HepG2 (cell line): Measurements from ENCODE around the gene FAF1. TPM values are rescaled to one million over a fixed set of nuclear protein-coding genes. Genes with fewer than 3 reads are reported as not detected.

ENCODE experiments used
- ATAC-seq: fragments of 200-7000 bp; cut with Tn5 transposase; 3 replicates; pipeline ENCODE4 v1.9.1; 2020; ENCODE audit warnings: mild to moderate bottlenecking, moderate library complexity
- BruUV-seq: library from RNA; stranded (reverse); fragments of 400-500 nt; replicated peaks from 2 replicates; lab custom pipeline; 2021; lab: Mats Ljungman, UMichigan
- CTCF ChIA-PET: fragments of 300-600 bp; formaldehyde crosslinking; extraction: SDS; loops from one replicate; lab custom pipeline; 2021; ENCODE audit warnings: low total read pairs, inconsistent platforms, low intra/inter-chr PET ratio; lab: Yijun Ruan, JAX
- POLR2A ChIA-PET: fragments of 350-600 bp; sonication (Branson Sonifier 250); formaldehyde crosslinking; loops from one replicate; lab custom pipeline; 2020; ENCODE audit warnings: antibody characterized with exemption, inconsistent platforms; lab: Yijun Ruan, JAX
- DNase-seq: peaks from one replicate; pipeline ENCODE4 v3.0.0-alpha.2; 2015; ENCODE audit warnings: low spot score
- FAIRE-seq: peaks from 3 replicates; lab custom pipeline; 2011; peaks lifted over from hg19 to GRCh38; lab: Jason Lieb, UNC
- H2AFZ ChIP-seq: one replicate; pipeline ENCODE4 v1.6.1; 2011; ENCODE audit warnings: low read length, inconsistent platforms
- H3K27ac ChIP-seq: fragments of 300-600 bp; 3 replicates; pipeline ENCODE4 v1.8.0; 2011; ENCODE audit warnings: mixed run types, mild to moderate bottlenecking, mixed read lengths, low read length, inconsistent platforms; ENCODE audit not compliant: insufficient read depth; ENCODE audit errors: extremely low read length
- H3K27me3 ChIP-seq, 2 experiments: fragments of 200-600 bp in 1 of 2; 2 replicates in 1 of 2; 3 replicates in 1 of 2; pipeline versions ENCODE4 v1.6.0 to v1.8.0; 2011; ENCODE audit warnings: low read length in 2 of 2, mild to moderate bottlenecking in 2 of 2, moderate library complexity in 2 of 2, inconsistent platforms in 1 of 2; ENCODE audit not compliant: insufficient read depth in 2 of 2, control insufficient read depth in 1 of 2
- H3K36me3 ChIP-seq, 2 experiments: fragments of 200-600 bp in 1 of 2; replicated peaks in 1 of 2; 2 replicates in 1 of 2; 3 replicates in 1 of 2; pipeline versions ENCODE4 v1.5.1 to v1.8.0; 2011; ENCODE audit warnings: low read length in 2 of 2, inconsistent platforms in 1 of 2; ENCODE audit not compliant: insufficient read depth in 2 of 2, control insufficient read depth in 1 of 2
- H3K4me1 ChIP-seq: 2 replicates; pipeline ENCODE4 v1.5.1; 2012; ENCODE audit warnings: low read length, inconsistent platforms; ENCODE audit not compliant: insufficient read depth
- H3K4me2 ChIP-seq: 2 replicates; pipeline ENCODE4 v1.6.0; 2011; ENCODE audit warnings: low read depth, low read length, inconsistent platforms
- H3K4me3 ChIP-seq, 3 experiments: fragments of 200-600 bp in 1 of 3; sonication (generic), shearing (Covaris generic) in 1 of 3; replicated peaks in 1 of 3; 2 replicates each; pipeline ENCODE4 v1.5.1; 2011 to 2016; ENCODE audit warnings: low read length in 3 of 3, inconsistent platforms in 2 of 3, low read depth in 2 of 3, mild to moderate bottlenecking in 2 of 3, control low read depth in 1 of 3, mixed read lengths in 1 of 3; ENCODE audit not compliant: insufficient read depth in 1 of 3
- H3K79me2 ChIP-seq: one replicate; pipeline ENCODE4 v1.6.1; 2011; ENCODE audit warnings: low read length, inconsistent platforms; ENCODE audit not compliant: insufficient read depth
- H3K9ac ChIP-seq: 2 replicates; pipeline ENCODE4 v1.6.0; 2011; ENCODE audit warnings: mild to moderate bottlenecking, low read depth, low read length, inconsistent platforms; ENCODE audit not compliant: insufficient read depth
- H3K9me3 ChIP-seq: 2 replicates; pipeline ENCODE4 v1.5.1; 2012; ENCODE audit warnings: mild to moderate bottlenecking, low read length
- H4K20me1 ChIP-seq: 2 replicates; pipeline ENCODE4 v1.6.0; 2011; ENCODE audit warnings: inconsistent platforms, mild to moderate bottlenecking, low read length, moderate library complexity; ENCODE audit not compliant: insufficient read depth
- CBX1 ChIP-seq: IDR thresholded peaks from one replicate; pipeline ENCODE4 v1.6.1; 2016; ENCODE audit warnings: antibody characterized with exemption, low read depth
- DNMT3B ChIP-seq: conservative IDR thresholded peaks from 2 replicates; pipeline ENCODE4 v1.6.1; 2016; ENCODE audit warnings: missing biosample characterization, control low read depth
- KMT2A ChIP-seq: sonication (generic); formaldehyde crosslinking; IDR thresholded peaks from 2 replicates; pipeline ENCODE4 v1.4.0; 2020; ENCODE audit warnings: missing genetic modification reagents
- MAFF ChIP-seq: IDR thresholded peaks from 2 replicates; pipeline ENCODE4 v1.6.1; 2011; ENCODE audit warnings: low read depth, low read length, improper control_type of control experiment
- MNT ChIP-seq: fragments of 450-650 bp; IDR thresholded peaks from 2 replicates; pipeline ENCODE4 v1.6.1; 2016
- POGK ChIP-seq: sonication (generic); formaldehyde crosslinking; conservative IDR thresholded peaks from 2 replicates; pipeline ENCODE4 v1.8.0; 2022; ENCODE audit warnings: mild to moderate bottlenecking, moderate library complexity, missing genetic modification reagents
- PRDM15 ChIP-seq: sonication (generic); formaldehyde crosslinking; IDR thresholded peaks from 2 replicates; pipeline ENCODE4 v1.4.0; 2020; ENCODE audit warnings: missing genetic modification reagents
- ZNF44 ChIP-seq: sonication (generic); formaldehyde crosslinking; IDR thresholded peaks from 2 replicates; pipeline ENCODE4 v1.5.1; 2020; ENCODE audit warnings: mild to moderate bottlenecking, missing genetic modification reagents
- ZNF589 ChIP-seq: sonication (generic); formaldehyde crosslinking; conservative IDR thresholded peaks from 2 replicates; pipeline ENCODE4 v1.8.0; 2022; ENCODE audit warnings: mild to moderate bottlenecking, moderate library complexity, missing genetic modification reagents
- WGBS: methylation state at CpG from one replicate; pipeline ENCODE4 v1.1.6; 2017; ENCODE audit warnings: low lambda C conversion rate; 5-methylcytosine and 5-hydroxymethylcytosine counted together
- in situ Hi-C: cut with HindIII; loops from 2 replicates; pipeline ENCODE4 v1.10.0; 2017; ENCODE audit warnings: low pct_unique_long_range_greater_than_20kb; ENCODE audit not compliant: extremely low pct_ligation_motif_present
- intact Hi-C: fragments of 100-400 bp; cut with micrococcal nuclease; formaldehyde crosslinking; loops from one replicate; pipeline ENCODE4 v1.10.0; 2022; ENCODE audit not compliant: unreplicated experiment
- polyA plus RNA-seq, 8 experiments: library from polyadenylated mRNA; depleted of rRNA in 3 of 8; stranded (reverse) in 7 of 8; unstranded in 1 of 8; fragments of >200 nt; fragmentation: Illumina TruSeq in 4 of 8; extraction: Trizol in 4 of 8; gene quantifications; 2 replicates each; pipeline versions ENCODE4 v1.2.1 to v1.2.3, GENCODE V29; 2011 to 2016; ENCODE audit warnings: low read depth in 4 of 8, missing spikeins in 1 of 8, mixed read lengths in 1 of 8; ENCODE audit not compliant: insufficient read depth in 1 of 8
- total RNA-seq, 5 experiments: library from RNA; depleted of rRNA; stranded (reverse); fragments of >200 nt; fragmentation: Illumina TruSeq; extraction: Trizol; gene quantifications; 2 replicates each; pipeline ENCODE4 v1.2.3, GENCODE V29; 2016; ENCODE audit warnings: low read depth in 1 of 5

FAF1 gene
- total and polyA plus RNA-seq, 2 of the 13 experiments (the other 11 are each of a cell fraction or from before 2014, with no cell fraction given), result 19.4 to 63.3 TPM

- Histone ChIP-seq H3K36me3 (peaks cover 0 to 9% of the 10 kb centered on the region in 2 experiments; a peak in 3 of 5 replicates), H3K79me2 (no peaks in the 10 kb centered on the region), H3K27ac (no peak overlapping the region), H3K4me2 (no peak overlapping the region), H3K4me1 (no peaks in the 10 kb centered on the region), H3K4me3 (no peak overlapping the region), H3K27me3 (no peaks in the 10 kb centered on the region), H3K9me3 (no peaks in the 10 kb centered on the region), H4K20me1 (no peaks in the 10 kb centered on the region), H2AFZ (no peak overlapping the region), H3K9ac (no peak overlapping the region)
- FAIRE-seq, result no peak
- POLR2A ChIA-PET, result no interaction called here
- intact Hi-C loops, result no loop called here
- DNase-seq, result no peak
- CTCF ChIA-PET, result no interaction called here
- ATAC-seq, result no peak
- no TSS peak for BruUV-seq
- WGBS, result 100% methylated on average over 2 of the region's 2 CpGs
- in situ Hi-C loops, result no loop called here
- TF ChIP-seq MNT (no peak), MAFF (no peak), PRDM15 (CRISPR knock-in tag) (no peak), ZNF44 (CRISPR knock-in tag) (no peak), KMT2A (CRISPR knock-in tag) (no peak), POGK (CRISPR knock-in tag) (no peak), ZNF589 (no peak), DNMT3B (no peak), CBX1 (no peak)
Observed at GRCh38 chr1:50593515-50593914, 366.6 kb downstream of the FAF1 start.
